ENCODE results near the gene ETFDH.

ETFDH gene

DNA sequence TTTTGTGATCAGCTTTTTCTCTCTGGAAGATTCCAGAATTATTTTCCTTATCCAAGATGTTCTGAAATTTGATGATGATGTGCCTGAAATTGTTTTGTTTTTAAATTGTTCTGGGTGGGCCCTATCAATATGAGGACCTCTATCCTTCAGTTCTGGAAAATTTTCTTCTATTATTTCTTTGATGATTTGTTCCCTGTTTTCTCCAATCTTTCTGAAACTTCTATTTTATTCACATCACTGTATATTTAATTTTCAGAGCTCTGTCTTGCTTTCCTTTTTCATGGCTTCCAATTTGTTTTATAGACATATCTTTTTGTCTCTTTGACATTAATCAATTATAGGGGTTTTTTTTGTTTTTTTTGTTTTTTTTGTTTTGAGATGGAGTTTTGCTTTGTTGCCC is 84.5 kb downstream of the ETFDH start:
- no peak for DNase-seq

DNA sequence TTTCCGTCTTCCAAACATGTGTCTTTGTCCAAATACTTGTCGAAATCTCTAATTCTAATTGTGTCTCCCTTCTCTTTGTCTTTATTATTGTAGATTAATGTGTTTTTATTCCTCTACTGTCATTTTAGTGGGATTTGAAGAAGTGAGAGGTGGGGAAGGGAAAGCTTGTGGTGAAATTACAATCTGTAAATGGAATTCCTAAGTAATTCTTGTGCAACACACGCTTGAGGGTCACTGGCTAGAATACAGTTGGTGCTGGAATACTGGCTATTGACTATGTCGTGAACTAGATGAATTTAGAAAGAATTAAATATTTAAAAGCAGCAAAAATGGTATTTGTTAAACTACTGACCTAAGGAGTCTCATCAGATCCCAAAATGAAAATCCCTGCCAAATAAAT is 86.0 kb downstream of the ETFDH start:
- DNase-seq = no peak

DNA sequence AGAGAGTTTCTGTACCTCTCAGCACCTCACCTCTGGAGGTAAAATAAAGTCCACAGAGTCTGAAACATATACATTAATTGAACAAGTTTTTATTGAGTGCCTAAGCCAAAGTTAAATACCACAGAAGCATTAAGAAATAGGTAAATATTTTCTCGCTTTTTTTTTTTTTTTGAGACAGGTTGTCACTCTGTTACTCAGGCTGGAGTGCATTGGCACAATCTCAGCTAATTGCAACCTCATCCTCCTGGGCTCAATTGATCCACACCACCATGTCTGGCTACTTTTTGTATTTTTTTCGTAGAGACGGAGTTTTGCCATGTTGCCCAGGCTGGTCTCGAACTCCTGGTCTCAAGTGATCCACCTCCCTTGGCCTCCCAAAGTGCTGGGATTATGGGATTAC is 86.6 kb downstream of the ETFDH start:
- DNase-seq = no peak
